Astrocyte of the cerebellum (primary cell): ENCODE results near the gene ZNF747.

Experiments used
- DNase-seq: peaks from one replicate; pipeline ENCODE4 v3.0.0-alpha.2; 2011; ENCODE audit warnings: low read depth
- H3K4me3 ChIP-seq: 2 replicates; pipeline ENCODE4 v1.5.1; 2011; ENCODE audit warnings: mild to moderate bottlenecking, low read depth, low read length, moderate library complexity
- in situ Hi-C: cut with HindIII; loops from 2 replicates; pipeline ENCODE4 v1.10.0; 2017; ENCODE audit warnings: low sequenced_read_pairs
- TF ChIP-seq, protein P1 (sequence below): IDR thresholded peaks from 2 replicates; pipeline ENCODE4 v1.5.1; 2012; ENCODE audit warnings: low read length, low read depth, moderate library complexity, mild to moderate bottlenecking; ENCODE audit errors: missing control alignments

ZNF747 gene

DNA sequence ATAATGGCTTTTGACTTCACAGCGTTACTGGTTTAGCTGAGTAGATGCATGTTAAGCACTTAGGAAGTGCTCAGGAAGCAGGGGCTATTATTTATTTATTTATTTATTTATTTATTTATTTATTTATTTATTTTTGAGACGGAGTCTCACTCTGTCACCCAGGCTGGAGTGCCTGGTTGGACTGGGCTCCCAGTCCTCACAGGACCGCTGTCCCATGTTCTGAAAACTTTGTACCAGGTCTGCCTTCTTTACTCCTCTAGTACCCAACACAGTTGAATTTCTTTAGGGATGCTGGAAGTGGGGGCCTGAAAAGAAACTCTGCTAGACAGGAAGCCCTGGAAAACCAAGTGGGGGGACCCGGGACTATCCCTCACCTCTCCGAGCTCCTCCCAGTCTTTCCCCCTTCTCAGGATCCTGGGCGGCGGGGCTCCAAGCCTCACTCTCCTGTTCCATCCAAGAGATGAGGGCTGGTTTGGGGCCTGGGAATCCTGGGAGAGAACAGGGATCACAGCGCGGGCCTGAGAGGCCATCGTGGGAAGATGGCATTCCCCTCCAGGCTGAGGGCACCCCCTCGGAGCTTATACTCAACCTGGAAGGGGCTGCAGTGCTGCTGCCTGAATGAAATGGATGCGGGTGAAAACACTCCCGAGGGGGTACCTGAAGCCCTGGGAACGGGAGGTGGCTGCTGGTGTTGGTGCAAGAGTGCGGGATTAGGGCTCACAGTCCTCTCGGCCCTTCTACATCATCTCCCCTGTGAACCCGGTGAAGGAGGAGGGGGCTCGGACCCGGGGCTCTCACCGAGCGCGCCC, 36.2 kb upstream of the ZNF747 start:
- in situ Hi-C loops, result no loop called here
- peak overlapping the region; percentile 60 for H3K4me3 ChIP-seq
- TF ChIP-seq, protein P1, sequence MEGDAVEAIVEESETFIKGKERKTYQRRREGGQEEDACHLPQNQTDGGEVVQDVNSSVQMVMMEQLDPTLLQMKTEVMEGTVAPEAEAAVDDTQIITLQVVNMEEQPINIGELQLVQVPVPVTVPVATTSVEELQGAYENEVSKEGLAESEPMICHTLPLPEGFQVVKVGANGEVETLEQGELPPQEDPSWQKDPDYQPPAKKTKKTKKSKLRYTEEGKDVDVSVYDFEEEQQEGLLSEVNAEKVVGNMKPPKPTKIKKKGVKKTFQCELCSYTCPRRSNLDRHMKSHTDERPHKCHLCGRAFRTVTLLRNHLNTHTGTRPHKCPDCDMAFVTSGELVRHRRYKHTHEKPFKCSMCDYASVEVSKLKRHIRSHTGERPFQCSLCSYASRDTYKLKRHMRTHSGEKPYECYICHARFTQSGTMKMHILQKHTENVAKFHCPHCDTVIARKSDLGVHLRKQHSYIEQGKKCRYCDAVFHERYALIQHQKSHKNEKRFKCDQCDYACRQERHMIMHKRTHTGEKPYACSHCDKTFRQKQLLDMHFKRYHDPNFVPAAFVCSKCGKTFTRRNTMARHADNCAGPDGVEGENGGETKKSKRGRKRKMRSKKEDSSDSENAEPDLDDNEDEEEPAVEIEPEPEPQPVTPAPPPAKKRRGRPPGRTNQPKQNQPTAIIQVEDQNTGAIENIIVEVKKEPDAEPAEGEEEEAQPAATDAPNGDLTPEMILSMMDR, result no peak
- no peak for DNase-seq

DNA sequence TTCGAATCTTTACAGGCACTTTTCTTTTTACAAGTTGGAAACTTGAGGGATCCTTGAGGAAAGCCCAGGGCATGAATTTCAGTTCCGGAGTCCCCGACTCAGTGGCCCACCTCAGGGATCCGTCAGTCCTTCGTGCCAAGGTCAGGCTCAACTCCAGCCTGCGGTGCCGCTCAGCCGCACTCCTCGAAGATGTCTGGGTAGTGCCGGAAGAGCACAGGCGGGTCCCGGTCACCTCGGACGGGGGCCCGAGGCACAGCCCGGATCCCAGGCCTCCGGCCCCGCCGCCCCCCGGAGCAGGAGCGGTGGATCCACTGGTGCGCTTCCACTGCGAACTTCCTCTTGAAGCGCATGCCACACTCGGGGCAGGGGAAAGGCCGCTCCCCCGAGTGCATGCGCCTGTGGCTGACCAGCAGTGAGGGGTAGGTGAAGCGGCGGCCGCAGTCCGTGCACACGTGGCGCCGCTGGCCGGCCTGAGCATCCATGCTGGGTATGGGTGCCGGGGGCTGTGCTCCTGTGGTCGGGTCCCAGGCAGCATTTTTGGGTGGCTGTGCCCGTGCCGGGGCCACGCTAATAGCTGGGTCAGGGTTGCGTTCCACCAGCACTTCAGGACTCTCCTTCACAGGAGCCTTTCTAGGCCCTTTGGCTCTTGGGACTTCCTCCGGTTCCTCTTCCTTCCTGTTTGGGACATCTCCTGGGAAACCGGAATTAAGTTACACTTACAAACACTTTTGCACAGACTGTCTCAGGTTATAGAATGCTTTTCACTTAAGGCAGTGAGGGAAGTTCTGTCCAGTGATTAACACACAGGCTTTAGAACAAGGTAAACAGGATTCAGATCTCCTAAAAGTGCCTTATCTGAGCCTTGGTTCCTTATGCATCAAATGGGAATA, 35.3 kb upstream of the ZNF747 start:
- DNase-seq, result no peak
- in situ Hi-C loops, result no loop called here
- TF ChIP-seq, protein P1, result no peak
- H3K4me3 ChIP-seq, result no peak overlapping the region

DNA sequence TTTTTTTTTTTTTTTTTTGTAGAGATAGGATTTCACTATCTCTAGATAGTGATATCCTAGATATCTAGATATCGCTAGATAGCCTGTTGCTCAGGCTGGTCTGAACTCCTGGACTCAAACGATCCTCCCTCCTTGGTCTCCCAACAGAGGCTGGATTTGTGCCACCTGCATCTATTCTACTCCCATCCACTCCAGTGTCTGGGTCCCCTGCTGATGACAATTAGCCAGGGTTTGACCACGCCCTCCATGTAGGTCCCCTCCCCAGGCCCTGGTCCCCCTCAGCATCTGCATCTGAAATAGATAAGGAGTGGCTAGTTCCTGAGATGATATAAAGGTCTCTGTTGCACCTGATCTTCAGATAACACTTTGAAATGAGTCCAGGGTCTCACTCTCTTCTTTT, 34.6 kb upstream of the ZNF747 start:
- DNase-seq, result no peak
- no peak overlapping the region for H3K4me3 ChIP-seq
- in situ Hi-C loops, result no loop called here
- TF ChIP-seq, protein P1, result no peak

DNA sequence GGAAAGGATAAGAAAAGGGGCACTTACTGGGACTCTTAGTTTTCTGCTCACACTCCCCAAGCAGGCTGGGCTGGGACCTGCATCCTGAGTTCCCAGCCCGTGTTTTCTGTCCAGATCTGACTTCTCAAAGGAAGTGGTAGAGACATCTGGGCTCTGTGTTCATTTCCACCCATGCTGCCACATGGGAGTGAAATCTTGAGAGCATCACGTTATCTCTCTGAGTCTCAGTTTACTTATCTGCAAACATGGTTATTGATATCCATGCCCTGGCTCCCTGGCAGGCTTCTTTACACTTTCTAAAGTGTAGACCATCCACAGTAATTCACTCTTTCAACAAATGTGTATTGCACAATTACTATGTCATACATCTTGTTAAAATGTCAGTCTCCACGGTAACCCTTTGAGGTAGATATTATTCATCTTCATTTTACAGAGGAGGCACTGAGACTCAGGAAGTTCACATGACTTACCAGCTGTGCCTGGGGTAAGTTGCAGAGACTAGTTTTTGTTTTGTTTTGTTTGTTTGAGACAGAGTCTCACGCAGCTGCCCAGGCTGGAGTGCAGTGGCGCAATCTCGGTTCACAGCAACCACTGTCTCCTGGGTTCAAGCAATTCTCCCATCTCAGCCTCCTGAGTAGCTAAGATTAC, 33.5 kb upstream of the ZNF747 start:
- no peak for DNase-seq
- H3K4me3 ChIP-seq, result no peak overlapping the region
- in situ Hi-C loops, result no loop called here
- TF ChIP-seq, protein P1, result no peak

DNA sequence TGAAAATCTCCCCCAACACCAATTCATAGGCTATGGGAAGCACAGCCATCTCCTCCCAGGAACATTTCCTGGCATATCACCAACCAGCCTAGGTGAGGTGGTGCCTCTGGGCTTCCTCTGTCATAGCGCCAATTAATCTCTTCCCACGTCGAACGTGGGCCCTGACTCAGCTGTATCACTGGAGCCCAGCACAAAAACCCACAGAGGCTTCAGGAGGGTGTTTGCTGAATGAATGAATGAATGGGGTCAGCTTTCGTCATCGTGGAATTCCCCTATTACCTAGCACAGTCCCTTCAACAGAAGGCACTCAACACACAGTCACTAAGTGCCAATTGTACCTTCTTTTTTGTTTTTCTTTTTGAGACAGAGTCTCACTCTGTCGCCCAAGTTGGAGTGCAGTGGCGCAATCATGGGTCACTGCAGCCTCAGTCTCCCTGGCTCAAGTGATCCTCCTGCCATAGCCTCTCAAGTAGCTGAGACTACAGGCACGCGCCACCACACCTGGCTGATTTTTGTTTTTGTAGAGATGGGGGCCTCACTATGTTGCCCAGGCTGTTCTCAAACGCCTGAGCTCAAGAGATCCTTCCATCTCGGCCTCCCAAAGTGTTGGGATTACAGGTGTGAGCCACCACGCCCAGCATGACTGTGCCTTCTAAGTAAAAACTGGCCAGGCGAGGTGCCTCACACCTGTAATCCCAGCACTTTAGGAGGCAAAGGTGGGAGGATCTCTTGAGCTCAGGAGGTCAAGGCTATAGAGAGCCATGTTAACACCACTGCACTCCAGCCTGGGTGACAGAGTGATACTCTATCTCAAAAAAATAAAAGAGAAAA, 32.7 kb upstream of the ZNF747 start:
- TF ChIP-seq, protein P1, result no peak
- in situ Hi-C loops, result no loop called here
- DNase-seq, result no peak
- no peak overlapping the region for H3K4me3 ChIP-seq
